Body of pancreas (tissue), 4 donors: Measurements from ENCODE around the gene NEMF.

Source experiments
- CTCF ChIP-seq, 7 experiments: fragments of 450-650 bp in 4 of 7; fragments of 200-600 bp in 3 of 7; sonication (generic) in 3 of 7; IDR thresholded peaks; one replicate each; pipeline ENCODE4 v1.5.1; 2016 to 2019; ENCODE audit warnings: antibody characterized with exemption in 7 of 7
- POLR2A ChIP-seq, 3 donors: fragments of 450-650 bp; IDR thresholded peaks; one replicate each; pipeline ENCODE4 v1.6.1; 2016; ENCODE audit warnings: antibody characterized with exemption in 3 of 3, mild to moderate bottlenecking in 2 of 3

GRCh38 chr14:49853572-49854375 lies 1.2 kb upstream of the NEMF start:
- peak; percentile 40 to 90 (median 82) for TF ChIP-seq CTCF (IDR thresholded peaks at IDR 0.05)
- no peak for TF ChIP-seq POLR2A (IDR thresholded peaks at IDR 0.05)
